K562 (cell line): ENCODE results near the gene ZNF219. TPM values are rescaled to one million over a fixed set of nuclear protein-coding genes. Genes with fewer than 3 reads are reported as not detected.

Experiments
- ATAC-seq: fragments of 200-7000 bp; cut with Tn5 transposase; 3 replicates; pipeline ENCODE4 v1.9.1; 2020; ENCODE audit warnings: moderate library complexity
- BruUV-seq: library from RNA; stranded (reverse); fragments of 400-500 nt; replicated peaks from 2 replicates; lab custom pipeline; 2021; lab: Mats Ljungman, UMichigan
- CTCF ChIA-PET: fragments of 300-600 bp; formaldehyde crosslinking; extraction: SDS; loops from one replicate; lab custom pipeline; 2021; ENCODE audit warnings: low intra/inter-chr PET ratio; lab: Yijun Ruan, JAX
- POLR2A ChIA-PET: fragments of 300-600, 350-650 bp; sonication (Branson Sonifier 250); formaldehyde crosslinking; extraction: SDS; loops from one replicate; lab custom pipeline; 2021; ENCODE audit warnings: antibody characterized with exemption, inconsistent platforms; lab: Yijun Ruan, JAX
- DNase-seq, 4 experiments: peaks; one replicate each; pipeline versions ENCODE4 v3.0.0 to v3.0.0-alpha.2; 2011 to 2018; ENCODE audit warnings: low spot score in 3 of 4, mixed read lengths in 3 of 4; ENCODE audit errors: extremely low read depth in 1 of 4
- FAIRE-seq: peaks from 2 replicates; lab custom pipeline; 2011; peaks lifted over from hg19 to GRCh38; lab: Jason Lieb, UNC
- H2AFZ ChIP-seq: 2 replicates; pipeline ENCODE4 v1.6.0; 2011; ENCODE audit warnings: low read depth, low read length, control low read depth, inconsistent platforms
- H3K27ac ChIP-seq: fragments of 200-600 bp; 3 replicates; pipeline ENCODE4 v1.8.0; 2011; ENCODE audit warnings: low read depth, mild to moderate bottlenecking, control low read depth, inconsistent platforms, low read length, moderate library complexity, mixed read lengths; ENCODE audit errors: extremely low read depth
- H3K27me3 ChIP-seq, 2 experiments: fragments of 300-600 bp in 1 of 2; 2 replicates in 1 of 2; 3 replicates in 1 of 2; pipeline versions ENCODE4 v1.6.0 to v1.8.0; 2011; ENCODE audit warnings: inconsistent platforms in 2 of 2, low read length in 2 of 2, mild to moderate bottlenecking in 1 of 2, mixed read lengths in 1 of 2, moderate library complexity in 1 of 2; ENCODE audit not compliant: control insufficient read depth in 2 of 2, insufficient read depth in 2 of 2
- H3K36me3 ChIP-seq: fragments of 300-600 bp; 3 replicates; pipeline ENCODE4 v1.8.0; 2011; ENCODE audit warnings: mild to moderate bottlenecking, low read length, inconsistent platforms; ENCODE audit not compliant: control insufficient read depth, insufficient read depth
- H3K4me1 ChIP-seq, 2 experiments: fragments of 200-600 bp in 1 of 2; replicated peaks in 1 of 2; 2 replicates in 1 of 2; 3 replicates in 1 of 2; pipeline versions ENCODE4 v1.5.1 to v1.8.0; 2011; ENCODE audit warnings: inconsistent platforms in 2 of 2, low read length in 2 of 2, mild to moderate bottlenecking in 1 of 2, mixed read lengths in 1 of 2, moderate library complexity in 1 of 2; ENCODE audit not compliant: control insufficient read depth in 2 of 2, insufficient read depth in 2 of 2
- H3K4me2 ChIP-seq: 2 replicates; pipeline ENCODE4 v1.6.1; 2011; ENCODE audit warnings: low read length, control low read depth, inconsistent platforms, mixed read lengths; ENCODE audit not compliant: insufficient read depth
- H3K4me3 ChIP-seq: fragments of 200-600 bp; sonication (generic), shearing (Covaris generic); 2 replicates; pipeline ENCODE4 v1.5.1; 2016; ENCODE audit warnings: control low read depth, inconsistent platforms
- H3K79me2 ChIP-seq: fragments of 200-600 bp; 3 replicates; pipeline ENCODE4 v1.8.0; 2011; ENCODE audit warnings: low read length, inconsistent platforms; ENCODE audit not compliant: control insufficient read depth, insufficient read depth
- H3K9ac ChIP-seq, 2 experiments: 2 replicates each; pipeline versions ENCODE4 v1.6.0 to v1.6.1; 2011; ENCODE audit warnings: low read depth in 2 of 2, low read length in 2 of 2, control low read depth in 1 of 2, inconsistent platforms in 1 of 2, mild to moderate bottlenecking in 1 of 2, mixed read lengths in 1 of 2; ENCODE audit not compliant: insufficient read depth in 1 of 2
- H3K9me1 ChIP-seq: one replicate; pipeline ENCODE4 v1.6.0; 2011; ENCODE audit warnings: inconsistent platforms, mild to moderate bottlenecking, low read length, moderate library complexity; ENCODE audit not compliant: control insufficient read depth, insufficient read depth
- H3K9me3 ChIP-seq: replicated peaks from 2 replicates; pipeline ENCODE4 v1.5.1; 2011; ENCODE audit warnings: low read depth, low read length, inconsistent platforms; ENCODE audit not compliant: control insufficient read depth, insufficient read depth
- H4K20me1 ChIP-seq: replicated peaks from 2 replicates; pipeline ENCODE4 v1.6.1; 2011; ENCODE audit warnings: low read length, inconsistent platforms, mixed read lengths; ENCODE audit not compliant: control insufficient read depth, insufficient read depth
- BRD9 ChIP-seq: fragments of 450-650 bp; IDR thresholded peaks from 2 replicates; pipeline ENCODE4 v1.6.1; 2018; ENCODE audit warnings: low read depth; ENCODE audit not compliant: partially characterized antibody
- E2F3 ChIP-seq: fragments of 250-450 bp; sonication (Bioruptor Pico); IDR thresholded peaks from 2 replicates; pipeline ENCODE4 v1.4.0; 2020; ENCODE audit warnings: mild to moderate bottlenecking
- HMG20A ChIP-seq: fragments of 450-650 bp; formaldehyde crosslinking; conservative IDR thresholded peaks from 2 replicates; pipeline ENCODE4 v1.4.0; 2020; ENCODE audit warnings: mild to moderate bottlenecking, mixed read lengths
- PPARD ChIP-seq: fragments of 250-450 bp; sonication (Bioruptor Pico); IDR thresholded peaks from 2 replicates; pipeline ENCODE4 v1.8.0; 2022; ENCODE audit warnings: inconsistent platforms, mild to moderate bottlenecking, moderate library complexity
- RBM17 ChIP-seq: fragments of 200-400 bp; formaldehyde crosslinking; IDR thresholded peaks from 2 replicates; pipeline ENCODE4 v1.6.1; 2017; ENCODE audit warnings: low read depth, mild to moderate bottlenecking, low read length, borderline replicate concordance
- RBM34 ChIP-seq: fragments of 200-400 bp; formaldehyde crosslinking; IDR thresholded peaks from 2 replicates; pipeline ENCODE4 v1.6.1; 2018; ENCODE audit warnings: low read length, borderline replicate concordance; ENCODE audit not compliant: insufficient read depth
- SMAD4 ChIP-seq: fragments of 250-450 bp; sonication (Bioruptor Pico); conservative IDR thresholded peaks from 2 replicates; pipeline ENCODE4 v1.8.0; 2021; ENCODE audit warnings: inconsistent platforms, mild to moderate bottlenecking, moderate library complexity
- SREBF2 ChIP-seq: sonication (generic); formaldehyde crosslinking; IDR thresholded peaks from 2 replicates; pipeline ENCODE4 v1.4.0; 2020; ENCODE audit warnings: mild to moderate bottlenecking, missing genetic modification reagents
- TFAM ChIP-seq: fragments of 250-450 bp; sonication (Bioruptor Pico); conservative IDR thresholded peaks from 2 replicates; pipeline ENCODE4 v1.5.0; 2021; ENCODE audit warnings: mild to moderate bottlenecking, moderate library complexity
- ZNF644 ChIP-seq: fragments of 200-800 bp; sonication (Bioruptor generic); IDR thresholded peaks from 2 replicates; pipeline ENCODE4 v1.6.1; 2016; ENCODE audit warnings: low read depth, missing genetic modification characterization, missing compliant biosample characterization
- WGBS: fragments of 100-300 bp; shearing (Covaris generic); methylation state at CpG from one replicate; pipeline ENCODE4 v1.1.6; 2016; ENCODE audit warnings: low coverage, mixed read lengths; ENCODE audit not compliant: insufficient coverage; ENCODE audit errors: missing lambda C conversion rate; 5-methylcytosine and 5-hydroxymethylcytosine counted together
- in situ Hi-C: fragments of 300-500 bp; cut with MboI; formaldehyde crosslinking; loops from 4 replicates; pipeline ENCODE4 v1.15.0; 2018; ENCODE audit warnings: inconsistent platforms, mixed read lengths
- intact Hi-C: fragments of 100-400 bp; cut with micrococcal nuclease; formaldehyde crosslinking; loops from 2 replicates; pipeline ENCODE4 v1.14.2; 2022
- polyA plus RNA-seq, 8 experiments: library from polyadenylated mRNA; depleted of rRNA in 4 of 8; stranded (reverse) in 5 of 8; unstranded in 3 of 8; fragments of >200 nt; fragmentation: Nextera tagmentation in 2 of 8; fragmentation: Illumina TruSeq in 1 of 8; extraction: Ambion mirVana in 2 of 8; extraction: Trizol in 1 of 8; gene quantifications; 2 replicates each; pipeline versions ENCODE4 v1.2.1 to v1.2.3, GENCODE V29; 2011 to 2014; ENCODE audit warnings: inconsistent platforms in 1 of 8, missing spikeins in 1 of 8
- total RNA-seq, 7 experiments: library from RNA; depleted of rRNA in 6 of 7; stranded (reverse); fragments of >200 nt in 6 of 7; fragmentation: Illumina TruSeq in 2 of 7; extraction: Trizol in 2 of 7; gene quantifications; 2 replicates each; pipeline versions ENCODE4 v1.2.1 to v1.2.3, GENCODE V29; 2011 to 2021; ENCODE audit warnings: low replicate concordance in 1 of 7
- TF ChIP-seq, protein P1 (sequence below): fragments of 250-450 bp; sonication (Bioruptor Pico); IDR thresholded peaks from 2 replicates; pipeline ENCODE4 v1.8.0; 2021; ENCODE audit warnings: moderate library complexity, mild to moderate bottlenecking, inconsistent platforms
- TF ChIP-seq, protein P2 (sequence below): sonication (generic); formaldehyde crosslinking; IDR thresholded peaks from 2 replicates; pipeline ENCODE4 v1.8.0; 2022; ENCODE audit warnings: mild to moderate bottlenecking, missing genetic modification reagents, borderline replicate concordance

The ZNF219 gene
- total and polyA plus RNA-seq, 9 of the 15 experiments (the other 6 are each of a cell fraction or from before 2014, with no cell fraction given), result 0.29 to 10.6 (median 2.8) TPM

DNA sequence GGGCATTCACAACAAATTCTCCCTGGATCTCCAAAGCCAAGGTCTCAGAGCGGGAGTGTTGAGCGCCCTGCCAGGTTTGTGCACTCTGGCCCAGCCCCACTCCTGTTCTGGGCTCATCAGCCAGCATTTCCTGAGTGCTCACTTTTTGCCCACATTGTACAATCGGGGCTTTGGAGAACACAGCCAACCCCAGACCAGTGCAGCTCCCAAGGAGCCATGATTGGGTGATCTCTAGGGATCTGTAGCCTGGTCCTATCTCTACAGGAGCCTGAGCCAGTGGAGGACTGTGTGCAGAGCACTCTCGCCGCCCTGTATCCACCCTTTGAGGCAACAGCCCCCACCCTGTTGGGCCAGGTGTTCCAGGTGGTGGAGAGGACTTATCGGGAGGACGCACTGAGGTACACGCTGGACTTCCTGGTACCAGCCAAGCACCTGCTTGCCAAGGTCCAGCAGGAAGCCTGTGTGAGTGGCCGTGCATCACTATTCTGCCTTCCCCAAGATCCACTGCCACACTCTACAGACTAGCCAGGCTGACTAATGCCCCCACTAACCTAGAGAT is 25.6 kb downstream of the ZNF219 start:
- Histone ChIP-seq H3K4me2 (no peak overlapping the region), H3K9ac (no peak overlapping the region), H3K4me1 (peaks cover 2 to 41% of the 10 kb centered on the region in 2 experiments; a peak in 3 of 5 replicates), H4K20me1 (no peaks in the 10 kb centered on the region), H3K27me3 (no peaks in the 10 kb centered on the region), H3K9me3 (no peaks in the 10 kb centered on the region), H3K79me2 (no peaks in the 10 kb centered on the region; the same call in 2 of the 3 replicates), H2AFZ (no peak overlapping the region), H3K4me3 (no peak overlapping the region), H3K27ac (no peak overlapping the region), H3K36me3 (no peaks in the 10 kb centered on the region), H3K9me1 (no peaks in the 10 kb centered on the region)
- 90% methylated on average over 7 of the region's 9 CpGs for WGBS
- ATAC-seq (no peak), DNase-seq (no peak), FAIRE-seq (no peak)
- in situ Hi-C loops (no loop called here), intact Hi-C loops (no loop called here)
- TF ChIP-seq SREBF2 (CRISPR knock-in tag), result no peak
- no peak for TF ChIP-seq RBM34
- no peak for TF ChIP-seq PPARD (CRISPR knock-in tag)
- TF ChIP-seq SMAD4 (CRISPR knock-in tag), result no peak
- no peak for TF ChIP-seq HMG20A (CRISPR knock-in tag)
- TF ChIP-seq E2F3 (CRISPR knock-in tag), result no peak
- TF ChIP-seq, protein P1, sequence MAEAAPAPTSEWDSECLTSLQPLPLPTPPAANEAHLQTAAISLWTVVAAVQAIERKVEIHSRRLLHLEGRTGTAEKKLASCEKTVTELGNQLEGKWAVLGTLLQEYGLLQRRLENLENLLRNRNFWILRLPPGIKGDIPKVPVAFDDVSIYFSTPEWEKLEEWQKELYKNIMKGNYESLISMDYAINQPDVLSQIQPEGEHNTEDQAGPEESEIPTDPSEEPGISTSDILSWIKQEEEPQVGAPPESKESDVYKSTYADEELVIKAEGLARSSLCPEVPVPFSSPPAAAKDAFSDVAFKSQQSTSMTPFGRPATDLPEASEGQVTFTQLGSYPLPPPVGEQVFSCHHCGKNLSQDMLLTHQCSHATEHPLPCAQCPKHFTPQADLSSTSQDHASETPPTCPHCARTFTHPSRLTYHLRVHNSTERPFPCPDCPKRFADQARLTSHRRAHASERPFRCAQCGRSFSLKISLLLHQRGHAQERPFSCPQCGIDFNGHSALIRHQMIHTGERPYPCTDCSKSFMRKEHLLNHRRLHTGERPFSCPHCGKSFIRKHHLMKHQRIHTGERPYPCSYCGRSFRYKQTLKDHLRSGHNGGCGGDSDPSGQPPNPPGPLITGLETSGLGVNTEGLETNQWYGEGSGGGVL, result no peak
- TF ChIP-seq BRD9, result no peak
- TF ChIP-seq TFAM (CRISPR knock-in tag), result no peak
- no peak for TF ChIP-seq ZNF644
- TF ChIP-seq RBM17, result no peak
- TF ChIP-seq, protein P2, sequence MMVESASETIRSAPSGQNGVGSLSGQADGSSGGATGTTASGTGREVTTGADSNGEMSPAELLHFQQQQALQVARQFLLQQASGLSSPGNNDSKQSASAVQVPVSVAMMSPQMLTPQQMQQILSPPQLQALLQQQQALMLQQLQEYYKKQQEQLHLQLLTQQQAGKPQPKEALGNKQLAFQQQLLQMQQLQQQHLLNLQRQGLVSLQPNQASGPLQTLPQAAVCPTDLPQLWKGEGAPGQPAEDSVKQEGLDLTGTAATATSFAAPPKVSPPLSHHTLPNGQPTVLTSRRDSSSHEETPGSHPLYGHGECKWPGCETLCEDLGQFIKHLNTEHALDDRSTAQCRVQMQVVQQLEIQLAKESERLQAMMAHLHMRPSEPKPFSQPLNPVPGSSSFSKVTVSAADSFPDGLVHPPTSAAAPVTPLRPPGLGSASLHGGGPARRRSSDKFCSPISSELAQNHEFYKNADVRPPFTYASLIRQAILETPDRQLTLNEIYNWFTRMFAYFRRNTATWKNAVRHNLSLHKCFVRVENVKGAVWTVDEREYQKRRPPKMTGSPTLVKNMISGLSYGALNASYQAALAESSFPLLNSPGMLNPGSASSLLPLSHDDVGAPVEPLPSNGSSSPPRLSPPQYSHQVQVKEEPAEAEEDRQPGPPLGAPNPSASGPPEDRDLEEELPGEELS (CRISPR knock-in tag), result no peak
- ChIA-PET POLR2A (interaction anchor here (0.6 to 0.7 kb wide), 2 partner anchors 12 to 139 kb away, joined by 3 read pairs; no protein-coding TSS in a partner anchor), CTCF (no interaction called here)
- BruUV-seq, result no TSS peak
